Stimulated activated CD4-positive, alpha-beta T cell treated with anti-CD3 and anti-CD28 coated beads, Interleukin-15, amount 100 ng/mL, for 1 hour (primary cell): Measurements from ENCODE around the gene ERP29.
"Not testable (repeated sequence)": the region's sequence is repeated elsewhere in the genome, so short reads cannot be mapped to it uniquely, and the experiment has no call there.

Source experiments
- DNase-seq, 2 donors: peaks; one replicate each; pipeline ENCODE4 v3.0.0-alpha.2; 2020; ENCODE audit warnings: low read depth in 1 of 2, low spot score in 1 of 2

The ERP29 gene

DNA sequence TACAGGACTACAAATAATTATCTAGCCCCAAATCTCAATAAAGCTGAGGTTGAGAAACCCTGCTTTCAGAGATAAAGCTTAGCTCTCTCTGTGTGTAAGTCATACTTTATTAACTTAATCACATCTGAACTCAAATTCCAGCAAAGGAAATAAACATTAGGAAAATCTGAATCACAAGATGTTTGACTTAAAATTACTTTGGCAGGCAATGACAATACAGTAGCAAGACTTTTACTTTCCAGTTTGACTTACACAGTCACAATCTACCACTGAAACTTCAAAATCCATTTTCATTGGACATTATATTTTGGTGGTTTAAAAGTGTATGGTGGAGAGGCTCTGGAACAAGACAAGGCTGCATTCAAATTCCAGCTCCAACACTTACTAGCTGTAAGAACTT, 11.7 kb upstream of the ERP29 start:
- DNase-seq = no peak

DNA sequence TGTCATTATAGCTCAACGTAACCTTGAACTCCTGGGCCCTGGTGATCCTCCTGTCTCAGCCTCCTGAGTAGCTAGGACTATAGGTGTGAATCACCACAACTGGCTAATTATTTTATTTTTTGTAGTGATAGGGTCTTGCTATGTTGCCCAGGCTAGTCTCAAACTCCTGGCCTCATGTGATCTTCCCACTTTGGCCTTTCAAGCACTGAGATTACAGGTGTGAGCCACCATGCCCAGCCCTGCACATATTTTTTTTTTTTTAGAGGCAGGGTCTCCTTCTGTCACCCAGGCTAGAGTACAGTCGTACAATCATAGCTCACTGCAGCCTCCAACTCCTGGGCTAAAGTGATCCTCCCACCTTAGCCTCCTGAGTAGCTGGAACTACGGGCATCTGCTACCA, 9.2 kb upstream of the ERP29 start:
- DNase-seq = no peak

DNA sequence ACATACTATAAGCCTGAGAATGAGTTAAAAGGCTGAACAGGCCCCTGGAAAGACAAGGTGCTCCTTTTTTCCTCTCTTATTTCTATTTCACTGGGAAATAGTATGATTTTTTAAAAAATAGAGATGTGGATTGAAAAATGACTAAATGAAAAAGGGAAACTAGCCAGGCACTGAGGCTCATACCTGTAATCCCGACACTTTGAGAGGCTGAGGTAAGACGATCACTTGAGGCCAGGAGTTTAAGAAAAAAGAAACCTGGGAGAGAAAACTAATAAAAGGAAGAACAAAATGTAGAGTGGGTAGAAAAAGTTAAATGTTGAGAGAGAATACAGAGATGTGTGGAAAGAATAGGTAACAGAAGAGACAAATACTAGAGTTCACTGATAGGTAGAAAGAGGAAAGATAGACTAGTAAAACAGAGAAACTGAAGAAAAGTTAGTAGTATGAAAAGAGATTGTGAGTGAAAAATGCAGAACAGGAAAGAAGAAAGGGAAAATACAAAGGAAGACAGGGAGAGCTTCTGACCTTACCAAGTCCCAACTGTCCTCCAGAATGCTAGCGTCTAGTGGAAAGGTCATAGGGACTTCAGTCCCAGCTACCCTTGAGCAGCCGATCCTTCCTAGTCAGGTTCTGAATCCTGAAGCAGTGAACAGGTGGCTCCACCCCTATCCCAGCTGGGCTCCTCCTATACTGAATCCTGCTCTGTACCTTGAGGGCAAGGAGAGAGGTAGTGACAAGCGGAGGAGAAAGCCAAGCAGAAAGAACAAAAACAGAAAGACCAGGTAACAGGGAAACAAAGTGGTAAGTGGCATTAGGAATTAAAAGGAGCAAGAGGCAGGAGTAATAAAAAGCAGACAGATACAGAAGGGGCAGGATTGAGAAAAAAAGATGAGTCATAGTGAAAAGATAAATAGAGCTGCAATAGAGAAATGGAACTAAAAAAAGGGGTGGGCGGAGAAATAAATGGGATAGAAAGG, 7.5 kb upstream of the ERP29 start:
- DNase-seq = no peak

DNA sequence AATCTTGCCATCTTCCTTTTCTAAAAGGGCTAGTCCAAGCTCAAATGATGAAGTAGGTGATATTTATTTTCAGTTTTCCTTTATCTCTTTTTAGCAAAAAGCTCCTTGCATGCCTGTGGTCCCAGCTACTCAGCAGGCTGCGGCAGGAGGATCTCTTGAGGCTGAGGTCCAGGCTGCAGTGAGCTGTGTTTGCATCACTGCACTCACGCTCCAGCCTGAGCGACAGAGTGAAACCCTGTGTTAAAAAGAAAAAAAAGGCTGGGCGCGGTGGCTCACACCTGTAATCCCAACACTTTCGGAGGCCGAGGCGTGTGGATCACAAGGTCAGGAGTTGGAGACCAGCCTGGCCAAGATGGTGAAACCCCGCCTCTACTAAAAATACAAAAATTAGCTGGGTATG, 5.3 kb upstream of the ERP29 start:
- DNase-seq = no peak

DNA sequence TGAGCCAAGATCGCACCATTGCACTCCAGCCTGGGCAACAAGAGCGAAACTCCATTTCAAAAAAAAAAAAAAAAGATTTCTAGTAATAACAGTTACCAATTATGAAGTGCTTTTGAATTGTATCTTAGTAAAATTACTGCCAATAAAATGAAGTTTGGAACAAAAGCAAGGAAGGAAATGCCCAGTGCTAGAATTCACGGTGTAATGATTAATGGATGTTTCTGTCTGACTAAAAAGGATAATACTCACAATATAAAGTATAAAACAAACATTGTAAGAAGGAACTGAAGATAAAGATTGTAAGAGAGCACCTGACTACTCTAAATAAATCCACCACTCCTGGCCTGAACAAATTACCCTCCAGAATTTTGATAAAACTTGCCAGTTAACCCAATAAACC, 4.3 kb upstream of the ERP29 start:
- no peak for DNase-seq

DNA sequence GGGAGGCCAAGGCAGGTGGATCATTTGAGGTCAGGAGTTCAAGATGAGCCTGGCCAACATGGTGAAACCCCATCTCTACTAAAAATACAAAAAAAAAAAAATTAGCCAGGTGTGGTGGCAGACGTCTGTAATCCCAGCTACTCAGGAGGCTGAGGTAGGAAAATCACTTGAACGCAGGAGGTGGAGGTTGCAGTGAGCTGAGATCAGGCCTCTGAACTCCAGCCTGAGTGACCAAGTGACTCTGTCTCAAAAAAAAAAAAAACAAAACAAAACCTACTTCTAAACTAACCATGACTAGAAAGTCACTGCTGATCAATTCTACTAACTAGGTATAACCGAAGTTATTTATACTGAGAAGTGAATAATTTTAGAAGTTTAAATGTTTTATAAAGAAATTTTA, 3.6 kb upstream of the ERP29 start:
- DNase-seq = not testable (repeated sequence)

DNA sequence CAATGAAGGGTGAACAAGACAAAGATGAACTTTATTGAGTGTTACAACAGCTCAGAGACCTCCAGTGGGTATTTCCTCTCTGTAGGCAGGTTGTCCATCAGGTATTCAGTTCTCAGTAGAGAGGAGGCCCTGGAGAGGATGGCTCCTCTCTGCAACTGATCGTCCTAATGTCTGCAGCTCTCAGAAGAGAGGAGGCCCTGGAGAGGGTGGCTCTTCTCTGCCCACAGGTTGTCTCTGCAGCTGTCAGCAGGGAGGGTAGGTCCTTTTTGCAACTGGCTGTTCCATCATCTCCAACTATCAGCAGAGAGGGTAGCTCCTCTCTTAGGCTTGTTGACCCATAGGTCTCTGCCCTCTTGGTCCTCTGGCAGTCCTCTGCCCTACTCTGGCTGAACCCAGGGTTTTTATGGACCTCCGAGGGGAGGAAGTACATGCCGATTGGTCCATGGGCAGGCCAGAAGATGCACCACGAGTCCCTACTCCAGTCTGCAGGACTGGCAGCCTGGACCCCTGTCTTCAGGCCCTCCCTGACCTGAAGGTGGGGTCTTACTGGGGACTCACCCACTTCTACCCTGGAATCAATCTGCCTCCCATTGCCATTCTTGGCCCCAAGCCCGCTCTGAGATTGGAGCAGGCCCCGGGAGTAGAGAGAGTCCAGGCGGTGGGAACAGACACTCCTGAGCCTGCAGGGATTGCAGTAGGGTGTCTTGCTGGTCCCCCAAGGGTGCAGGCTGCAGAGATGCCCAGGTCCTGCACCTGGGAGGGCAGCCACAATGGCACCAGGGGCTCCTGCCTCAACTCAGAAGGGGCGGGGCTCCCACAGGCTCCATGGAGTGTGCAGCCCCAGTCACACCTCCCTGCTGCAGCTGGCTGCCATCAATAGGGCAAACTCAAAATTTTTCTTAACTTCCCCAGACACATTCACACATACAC, 2.5 kb upstream of the ERP29 start:
- no peak for DNase-seq

DNA sequence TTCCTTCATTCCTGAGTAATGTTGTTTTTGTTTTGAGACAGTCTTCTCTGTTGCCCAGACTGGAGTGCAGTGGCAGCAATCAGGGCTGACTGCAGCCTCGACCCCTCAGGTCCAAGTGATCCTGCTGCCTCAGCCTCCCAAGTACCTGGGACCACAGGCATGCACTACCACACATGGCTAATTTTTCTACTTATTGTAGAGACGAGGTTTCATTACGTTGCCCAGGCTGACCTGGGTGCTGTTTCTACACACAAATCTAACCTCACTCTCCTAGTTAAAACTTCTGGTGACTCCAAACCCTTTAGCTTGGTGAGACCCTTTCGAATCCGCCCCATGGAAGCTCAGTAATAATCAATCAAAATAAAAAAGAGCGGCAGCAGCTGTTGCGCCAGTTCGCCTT, 1.5 kb upstream of the ERP29 start:
- no peak for DNase-seq

DNA sequence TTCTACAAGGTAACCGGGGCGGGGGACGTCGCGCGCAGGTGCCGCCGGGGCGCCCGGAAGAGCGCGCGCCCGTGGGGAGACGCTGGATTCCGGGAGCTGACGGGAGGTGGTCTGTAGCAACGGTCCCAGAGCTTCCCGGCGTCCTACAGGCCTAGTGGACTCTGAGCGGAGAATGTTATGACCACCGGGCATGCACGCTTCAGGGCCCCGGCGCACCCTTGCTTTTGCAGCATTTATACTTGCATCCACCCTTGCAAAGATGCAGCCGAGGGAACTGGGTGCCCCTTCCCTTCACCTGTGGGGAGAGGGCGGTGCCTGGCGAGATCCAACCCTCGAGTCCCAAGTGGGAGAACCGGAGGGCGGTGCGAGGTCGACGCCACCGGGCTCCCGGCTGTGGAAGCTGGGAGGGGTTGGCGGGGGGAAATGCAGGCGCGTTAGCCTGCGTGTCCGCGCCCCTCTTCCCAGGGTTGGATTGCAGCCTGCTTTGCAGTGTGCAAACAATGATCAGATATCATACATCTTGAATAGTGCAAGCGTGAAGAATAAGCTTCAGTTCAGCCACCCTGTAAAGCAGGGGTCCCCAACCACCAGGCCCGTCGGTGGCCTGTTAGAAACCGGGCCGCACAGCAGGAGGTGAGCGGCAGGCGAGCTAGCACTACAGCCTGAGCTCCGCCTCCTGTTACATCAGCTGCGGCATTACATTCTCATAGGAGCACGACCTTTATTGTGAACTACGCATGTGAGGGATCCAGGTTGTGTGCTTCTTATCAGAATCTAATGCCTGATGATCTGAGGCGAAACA, 576 bp downstream of the ERP29 start:
- peak; percentile 35 to 45 for DNase-seq

DNA sequence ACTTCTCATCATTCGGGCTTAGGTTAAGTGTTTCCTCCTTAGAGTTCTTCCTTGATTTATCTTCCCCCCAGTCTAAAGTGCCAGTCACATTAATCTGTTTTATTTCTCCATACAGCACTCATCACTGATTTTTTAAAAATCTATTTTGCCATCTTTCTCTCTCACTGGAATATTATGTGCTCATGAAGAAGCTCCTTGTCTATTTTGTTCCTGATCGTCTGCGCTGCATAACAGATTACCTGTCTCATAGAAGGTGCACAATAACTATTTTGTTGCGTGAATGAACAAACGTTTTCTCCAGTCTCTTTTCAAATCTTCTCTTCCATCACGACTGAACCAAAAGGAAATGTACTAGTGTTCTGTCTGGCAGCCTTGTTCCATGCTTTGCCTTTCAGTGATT, 2.7 kb downstream of the ERP29 start:
- DNase-seq = no peak

DNA sequence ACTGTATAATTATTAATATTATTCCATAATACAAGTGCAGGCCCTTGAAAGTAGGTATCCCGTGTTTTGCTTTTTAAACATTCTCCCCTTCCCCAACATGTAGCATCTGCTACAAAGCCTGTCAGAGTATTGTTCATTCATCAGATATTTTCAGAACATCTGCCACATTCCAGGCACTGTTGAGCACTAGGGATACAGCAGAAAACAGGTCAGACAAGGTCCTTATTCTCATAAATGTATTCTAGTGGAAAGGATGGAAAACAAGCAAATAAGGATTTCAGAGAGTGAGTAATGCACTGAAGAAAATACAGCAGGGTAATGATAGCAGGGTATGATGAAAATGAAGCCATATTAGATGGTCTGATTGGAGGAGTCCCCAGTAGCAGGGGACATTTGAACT, 3.8 kb downstream of the ERP29 start:
- no peak for DNase-seq

DNA sequence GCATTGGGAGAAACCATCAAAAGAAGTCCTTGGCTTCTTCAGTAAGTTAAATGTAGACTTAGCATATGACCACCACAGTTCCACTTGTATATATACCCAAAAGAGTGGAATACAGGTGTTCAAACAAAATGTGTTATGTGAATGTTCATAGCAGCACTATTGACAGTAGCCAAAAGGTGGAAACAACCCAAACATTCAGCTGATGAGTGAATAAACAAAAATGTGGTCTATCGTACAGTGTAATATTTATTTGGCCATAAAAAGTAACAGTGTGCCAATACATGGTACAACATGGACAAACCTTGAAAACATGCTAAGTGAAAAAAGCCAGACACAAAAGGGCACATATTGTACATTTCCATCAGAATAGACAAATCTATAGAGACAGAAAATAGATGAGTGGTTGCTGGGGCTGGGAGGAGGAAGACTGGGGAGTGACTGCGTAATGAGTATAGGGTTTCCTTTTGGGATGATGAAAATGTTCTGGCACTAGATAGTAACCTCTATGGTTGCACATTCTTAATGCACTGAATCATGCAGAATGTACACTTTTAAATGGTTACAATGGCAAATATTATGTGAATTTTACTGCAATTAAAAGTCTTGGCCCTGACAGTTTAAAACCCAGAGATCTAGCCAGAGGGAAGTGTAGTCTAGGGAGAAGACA, 5.5 kb downstream of the ERP29 start:
- DNase-seq = no peak

DNA sequence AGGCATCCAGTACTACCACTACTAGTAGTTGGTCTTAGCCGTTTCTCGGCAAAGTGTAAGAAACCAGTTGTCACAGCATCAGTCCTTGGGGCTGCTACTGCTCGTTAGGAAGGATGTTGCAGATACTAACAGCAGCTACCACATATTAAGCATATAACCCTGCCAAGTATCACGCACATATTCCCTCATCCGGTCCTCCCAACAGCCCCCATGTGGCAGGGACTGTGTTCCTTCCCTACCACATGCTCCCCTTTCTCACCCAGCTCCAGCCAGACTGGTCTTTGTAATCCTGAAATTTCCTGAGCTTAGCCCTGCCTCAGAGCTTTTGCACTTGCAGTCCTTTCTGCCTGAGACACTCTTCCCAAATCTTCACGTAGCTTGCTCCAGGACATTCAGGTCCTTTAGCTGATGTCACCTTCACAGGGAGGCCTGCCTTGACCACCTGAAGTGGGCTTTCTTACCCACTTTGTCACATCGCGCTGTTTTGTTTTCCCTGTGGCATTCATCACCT, 7.8 kb downstream of the ERP29 start:
- DNase-seq = no peak

DNA sequence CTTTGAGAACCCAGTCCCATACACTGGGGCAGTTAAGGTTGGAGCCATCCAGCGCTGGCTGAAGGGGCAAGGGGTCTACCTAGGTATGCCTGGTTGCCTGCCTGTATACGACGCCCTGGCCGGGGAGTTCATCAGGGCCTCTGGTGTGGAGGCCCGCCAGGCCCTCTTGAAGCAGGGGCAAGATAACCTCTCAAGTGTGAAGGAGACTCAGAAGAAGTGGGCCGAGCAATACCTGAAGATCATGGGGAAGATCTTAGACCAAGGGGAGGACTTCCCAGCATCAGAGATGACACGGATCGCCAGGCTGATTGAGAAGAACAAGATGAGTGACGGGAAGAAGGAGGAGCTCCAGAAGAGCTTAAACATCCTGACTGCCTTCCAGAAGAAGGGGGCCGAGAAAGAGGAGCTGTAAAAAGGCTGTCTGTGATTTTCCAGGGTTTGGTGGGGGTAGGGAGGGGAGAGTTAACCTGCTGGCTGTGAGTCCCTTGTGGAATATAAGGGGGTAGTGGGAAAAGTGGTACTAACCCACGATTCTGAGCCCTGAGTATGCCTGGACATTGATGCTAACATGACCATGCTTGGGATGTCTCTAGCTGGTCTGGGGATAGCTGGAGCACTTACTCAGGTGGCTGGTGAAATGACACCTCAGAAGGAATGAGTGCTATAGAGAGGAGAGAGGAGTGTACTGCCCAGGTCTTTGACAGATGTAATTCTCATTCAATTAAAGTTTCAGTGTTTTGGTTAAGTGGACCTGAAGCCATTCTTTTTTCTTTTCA, 9.2 kb downstream of the ERP29 start:
- no peak for DNase-seq

DNA sequence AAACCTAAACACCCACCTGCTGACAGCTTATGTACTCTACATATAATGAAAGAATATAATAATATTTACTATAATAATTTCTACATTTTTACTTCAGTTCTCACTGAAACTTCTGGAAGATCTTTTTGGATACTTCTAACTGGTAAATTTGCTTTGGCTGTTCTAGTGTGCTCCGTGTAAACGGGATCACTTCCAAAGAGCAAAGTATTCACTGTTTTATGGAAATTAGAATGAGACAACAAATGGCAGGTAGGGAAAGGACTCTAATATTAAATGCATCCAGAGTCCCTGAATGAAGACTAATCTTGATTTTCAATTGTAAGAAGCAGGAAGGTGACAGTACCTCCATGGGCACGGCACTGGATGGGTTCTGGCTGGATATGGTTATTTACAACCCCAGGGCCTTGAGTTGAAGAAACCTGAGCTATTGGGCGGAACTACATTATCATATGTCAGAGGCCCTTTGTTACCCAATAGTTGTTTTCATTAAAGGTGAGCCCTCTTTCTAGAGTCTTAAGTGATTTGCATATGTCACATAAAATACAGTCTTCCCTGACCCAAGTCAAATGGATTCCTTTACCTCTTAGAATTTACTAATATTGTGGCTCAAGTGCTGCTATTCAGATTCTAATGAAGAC, 10.7 kb downstream of the ERP29 start:
- no peak for DNase-seq

DNA sequence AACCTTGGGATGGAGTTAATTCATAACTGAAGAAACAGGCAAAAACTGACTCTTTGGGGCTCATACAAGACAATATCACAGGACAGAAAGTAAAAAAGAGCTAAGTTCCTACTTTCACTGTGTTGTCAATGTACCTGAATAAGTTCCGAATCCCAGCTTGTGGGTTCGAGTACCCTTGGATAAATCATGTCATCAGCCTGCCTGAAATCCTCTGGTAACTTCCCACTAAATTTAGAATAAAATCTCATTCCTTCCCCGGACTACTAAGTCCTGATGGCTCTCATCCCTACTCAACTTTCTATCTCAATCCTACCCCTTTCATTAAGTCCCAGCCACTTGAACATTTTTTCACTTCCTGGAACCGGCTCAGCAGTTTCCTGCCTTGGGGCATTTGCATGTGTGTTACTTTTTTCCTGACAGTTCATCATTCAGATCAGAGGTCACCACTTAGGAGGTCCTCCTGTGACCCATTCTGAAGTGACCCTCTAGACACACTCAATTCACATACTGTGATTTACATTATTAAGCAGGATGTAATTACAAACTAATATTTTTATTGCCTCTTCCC, 12.7 kb downstream of the ERP29 start:
- DNase-seq = no peak

DNA sequence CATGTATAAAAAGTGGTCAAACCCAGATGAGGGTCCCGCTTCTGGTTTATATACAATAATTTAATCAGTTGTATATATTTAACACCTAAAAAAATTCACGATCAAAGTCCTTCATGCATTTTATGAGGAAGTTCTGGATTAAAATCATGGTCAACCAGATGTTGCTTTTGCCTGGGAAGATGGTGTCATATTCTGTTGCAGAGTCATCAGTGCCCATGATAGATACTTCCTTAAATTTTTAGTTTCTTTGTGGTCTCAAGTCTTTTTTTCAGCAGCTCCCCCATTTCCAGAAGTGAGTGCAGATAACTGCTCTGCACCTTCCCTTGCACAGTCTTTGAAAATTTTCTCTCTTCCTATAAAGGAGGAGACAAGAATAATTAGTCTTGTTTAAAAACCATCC, 16.1 kb downstream of the ERP29 start:
- DNase-seq = no peak

DNA sequence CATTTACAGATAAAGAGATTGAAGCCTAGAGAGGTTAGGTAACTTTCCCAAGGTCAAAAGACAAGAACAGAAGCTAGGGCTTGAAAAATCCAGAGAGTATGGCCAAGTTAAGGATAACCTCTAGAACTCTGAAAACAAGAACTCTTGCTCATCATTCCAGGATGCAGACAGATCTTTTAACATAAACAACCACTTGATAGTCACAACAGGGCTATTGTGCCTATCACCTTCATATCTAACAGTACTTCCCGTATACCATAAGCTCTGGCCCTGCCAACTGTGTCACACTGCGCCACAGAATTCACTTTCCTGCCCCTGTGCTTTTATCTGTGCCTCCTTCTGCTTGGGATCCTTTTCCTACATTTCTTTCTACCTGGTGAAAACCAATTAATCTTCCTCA, 18.2 kb downstream of the ERP29 start:
- no peak for DNase-seq

DNA sequence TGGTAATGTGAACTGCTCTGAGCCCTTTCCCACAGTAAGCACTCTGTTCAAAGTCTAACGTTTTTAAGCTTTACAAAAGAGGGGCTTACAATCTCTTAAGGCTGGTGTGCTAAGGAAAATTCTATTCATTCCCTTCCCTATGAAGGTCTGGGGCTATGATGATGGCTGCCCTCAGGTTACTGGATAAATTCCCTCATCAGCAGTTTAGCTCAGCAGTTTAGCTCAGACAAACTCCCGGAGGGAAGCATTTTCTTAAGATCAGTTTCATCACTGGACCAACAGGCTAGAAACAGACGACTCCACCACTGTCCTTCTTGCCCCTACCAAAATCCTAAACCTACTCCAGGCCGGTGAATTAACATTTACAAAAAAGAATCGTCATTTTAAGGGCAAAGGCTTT, 19.1 kb downstream of the ERP29 start:
- no peak for DNase-seq
